HL-60 (cell line): Measurements from ENCODE around the gene FAM120A.

Experiments
- DNase-seq, 2 experiments: peaks; one replicate each; pipeline ENCODE4 v3.0.0-alpha.2; 2010 to 2020; ENCODE audit warnings: low read depth in 1 of 2, low spot score in 1 of 2
- H3K27ac ChIP-seq: fragments of 250-450 bp; sonication (Bioruptor Pico); replicated peaks from 2 replicates; pipeline ENCODE4 v1.5.1; 2020; ENCODE audit warnings: mild to moderate bottlenecking, moderate library complexity
- H3K27me3 ChIP-seq: fragments of 250-450 bp; sonication (Bioruptor Pico); 2 replicates; pipeline ENCODE4 v1.5.1; 2021; ENCODE audit warnings: mild to moderate bottlenecking, moderate library complexity; ENCODE audit not compliant: insufficient read depth, poor library complexity, severe bottlenecking
- H3K4me3 ChIP-seq: replicated peaks from 2 replicates; pipeline ENCODE4 v1.5.1; 2011; ENCODE audit warnings: mild to moderate bottlenecking, control low read depth, low read length; ENCODE audit not compliant: insufficient read depth
- GABPA ChIP-seq: IDR thresholded peaks from 2 replicates; pipeline ENCODE4 v1.6.1; 2012; ENCODE audit warnings: low read depth
- POLR2AphosphoS5 ChIP-seq: IDR thresholded peaks from 2 replicates; pipeline ENCODE4 v1.6.1; 2012; ENCODE audit warnings: low read depth
- REST ChIP-seq: IDR thresholded peaks from 2 replicates; pipeline ENCODE4 v1.6.1; 2012; ENCODE audit warnings: low read depth; ENCODE audit not compliant: insufficient replicate concordance
- SPI1 ChIP-seq: IDR thresholded peaks from 2 replicates; pipeline ENCODE4 v1.6.1; 2012; ENCODE audit warnings: low read depth, mild to moderate bottlenecking, borderline replicate concordance
- TF ChIP-seq, protein P1 (sequence below): IDR thresholded peaks from one replicate; pipeline ENCODE4 v1.5.1; 2011; ENCODE audit warnings: low read length, control low read depth, inconsistent platforms; ENCODE audit not compliant: insufficient read depth

Gene FAM120A

DNA sequence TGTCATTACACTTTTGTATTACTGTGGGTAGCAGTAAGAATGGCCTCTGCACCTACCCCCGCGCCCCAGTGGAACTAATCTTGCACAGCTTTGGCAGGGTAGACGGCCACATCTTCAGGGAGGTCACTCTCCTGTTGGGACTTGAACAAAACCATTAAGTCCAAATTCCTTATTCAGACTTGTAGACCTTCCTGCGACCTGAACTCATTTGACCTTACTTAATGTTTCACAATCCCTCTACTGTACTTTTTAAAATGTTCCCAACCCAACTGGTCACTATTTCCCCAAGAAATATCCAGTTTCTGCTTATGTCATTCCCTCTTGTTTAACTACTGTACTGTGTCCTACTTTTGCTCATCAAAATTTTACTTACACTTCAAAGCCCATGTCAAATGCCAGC is 7.2 kb downstream of the FAM120A start:
- H3K27me3 ChIP-seq = no peaks in the 10 kb centered on the region
- TF ChIP-seq REST = no peak
- no peak for TF ChIP-seq POLR2AphosphoS5
- TF ChIP-seq SPI1 = no peak
- TF ChIP-seq GABPA = no peak
- TF ChIP-seq, protein P1, sequence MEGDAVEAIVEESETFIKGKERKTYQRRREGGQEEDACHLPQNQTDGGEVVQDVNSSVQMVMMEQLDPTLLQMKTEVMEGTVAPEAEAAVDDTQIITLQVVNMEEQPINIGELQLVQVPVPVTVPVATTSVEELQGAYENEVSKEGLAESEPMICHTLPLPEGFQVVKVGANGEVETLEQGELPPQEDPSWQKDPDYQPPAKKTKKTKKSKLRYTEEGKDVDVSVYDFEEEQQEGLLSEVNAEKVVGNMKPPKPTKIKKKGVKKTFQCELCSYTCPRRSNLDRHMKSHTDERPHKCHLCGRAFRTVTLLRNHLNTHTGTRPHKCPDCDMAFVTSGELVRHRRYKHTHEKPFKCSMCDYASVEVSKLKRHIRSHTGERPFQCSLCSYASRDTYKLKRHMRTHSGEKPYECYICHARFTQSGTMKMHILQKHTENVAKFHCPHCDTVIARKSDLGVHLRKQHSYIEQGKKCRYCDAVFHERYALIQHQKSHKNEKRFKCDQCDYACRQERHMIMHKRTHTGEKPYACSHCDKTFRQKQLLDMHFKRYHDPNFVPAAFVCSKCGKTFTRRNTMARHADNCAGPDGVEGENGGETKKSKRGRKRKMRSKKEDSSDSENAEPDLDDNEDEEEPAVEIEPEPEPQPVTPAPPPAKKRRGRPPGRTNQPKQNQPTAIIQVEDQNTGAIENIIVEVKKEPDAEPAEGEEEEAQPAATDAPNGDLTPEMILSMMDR = no peak
- H3K27ac ChIP-seq = no peak overlapping the region
- DNase-seq = no peak
- no peak overlapping the region for H3K4me3 ChIP-seq

GRCh38 chr9:93459432-93459847 is 8.0 kb downstream of the FAM120A start:
- Histone ChIP-seq H3K27ac (no peak overlapping the region), H3K27me3 (no peaks in the 10 kb centered on the region), H3K4me3 (no peak overlapping the region)
- TF ChIP-seq POLR2AphosphoS5 (no peak), SPI1 (no peak), REST (no peak), GABPA (no peak)
- TF ChIP-seq, protein P1 = no peak
- no peak for DNase-seq

DNA sequence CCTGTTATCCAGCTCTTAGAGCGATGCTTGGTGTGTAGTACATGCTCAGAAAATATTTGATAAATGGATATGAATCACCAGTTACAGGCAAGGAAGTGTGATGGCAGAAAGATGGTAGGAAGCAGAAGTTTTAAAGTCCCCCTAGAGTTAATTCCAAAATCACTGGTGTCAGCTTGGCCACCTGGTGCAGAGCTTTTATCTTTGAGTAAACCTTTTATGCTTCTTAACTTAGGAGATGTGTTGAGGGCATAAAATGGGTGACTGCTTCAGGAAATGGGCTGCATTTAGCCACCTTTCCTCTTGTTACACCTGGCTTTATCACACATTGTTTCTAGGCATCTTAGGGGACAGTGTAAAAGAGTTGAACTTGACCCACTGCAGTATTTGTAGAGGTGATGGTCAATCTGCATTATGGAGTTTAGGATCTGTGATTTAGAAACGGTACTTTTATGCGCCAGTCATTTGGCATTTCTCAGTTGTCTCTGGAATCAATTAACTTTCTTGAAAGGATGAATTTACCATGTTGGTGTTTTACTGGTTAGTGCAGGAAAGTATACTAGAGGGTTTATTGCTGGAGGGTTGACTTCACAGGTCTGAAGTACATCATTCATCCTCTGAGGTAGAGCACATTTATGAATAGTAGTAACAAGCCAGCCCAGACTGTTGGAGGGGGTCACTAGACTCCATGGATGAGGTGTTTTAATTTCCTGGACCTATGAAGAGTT is 9.4 kb downstream of the FAM120A start:
- DNase-seq = no peak
- H3K27ac ChIP-seq = no peak overlapping the region
- TF ChIP-seq, protein P1 = no peak
- no peak for TF ChIP-seq REST
- no peaks in the 10 kb centered on the region for H3K27me3 ChIP-seq
- no peak overlapping the region for H3K4me3 ChIP-seq
